Stimulated activated CD8-positive, alpha-beta memory T cell treated with anti-CD3 and anti-CD28 coated beads, Interleukin-4, amount 100 ng/mL, for 4 hours (primary cell): ENCODE data around the gene DBN1.

Source experiments
- DNase-seq, 2 donors: peaks; one replicate each; pipeline ENCODE4 v3.0.0-alpha.2; 2020; ENCODE audit warnings: low read depth in 2 of 2, low spot score in 1 of 2

The DBN1 gene

GRCh38 chr5:177475563-177476427, 2.4 kb upstream of the DBN1 start:
- DNase-seq, result no peak

GRCh38 chr5:177474846-177475562, 1.6 kb upstream of the DBN1 start:
- no peak for DNase-seq

DNA sequence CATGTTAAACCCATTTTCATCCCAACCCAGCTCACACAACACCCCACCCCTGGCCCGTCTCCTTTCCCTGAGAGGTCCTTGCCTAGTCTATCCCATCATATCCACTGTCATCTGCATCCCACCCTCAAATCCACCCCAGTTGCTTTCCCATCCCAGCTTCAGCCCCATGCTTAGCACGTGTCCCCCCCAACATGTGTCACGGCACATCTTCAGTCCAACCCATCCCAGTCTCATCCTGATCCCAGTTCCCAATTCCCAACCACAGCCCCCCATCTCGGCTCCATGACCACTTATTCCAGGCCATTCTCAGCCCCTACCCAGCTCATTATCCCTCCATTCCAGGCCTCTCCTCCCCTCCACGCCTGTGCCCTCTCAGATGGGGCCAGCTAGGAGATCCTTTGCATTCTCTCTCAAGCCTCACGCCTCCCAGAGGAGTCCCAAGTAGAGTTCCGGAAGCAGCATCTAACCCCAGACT, 605 bp upstream of the DBN1 start:
- no peak for DNase-seq

- DNase-seq, result peak in 1 of 2 donors; percentile 67
Measured at GRCh38 chr5:177472460-177473442, 683 bp downstream of the DBN1 start.

GRCh38 chr5:177471610-177472356, 1.7 kb downstream of the DBN1 start:
- DNase-seq, result peak in 1 of 2 donors; percentile 67

- no peak for DNase-seq
Measured at GRCh38 chr5:177470759-177471536, 2.5 kb downstream of the DBN1 start.

GRCh38 chr5:177469750-177470525, 3.5 kb downstream of the DBN1 start:
- DNase-seq, result no peak

DNA sequence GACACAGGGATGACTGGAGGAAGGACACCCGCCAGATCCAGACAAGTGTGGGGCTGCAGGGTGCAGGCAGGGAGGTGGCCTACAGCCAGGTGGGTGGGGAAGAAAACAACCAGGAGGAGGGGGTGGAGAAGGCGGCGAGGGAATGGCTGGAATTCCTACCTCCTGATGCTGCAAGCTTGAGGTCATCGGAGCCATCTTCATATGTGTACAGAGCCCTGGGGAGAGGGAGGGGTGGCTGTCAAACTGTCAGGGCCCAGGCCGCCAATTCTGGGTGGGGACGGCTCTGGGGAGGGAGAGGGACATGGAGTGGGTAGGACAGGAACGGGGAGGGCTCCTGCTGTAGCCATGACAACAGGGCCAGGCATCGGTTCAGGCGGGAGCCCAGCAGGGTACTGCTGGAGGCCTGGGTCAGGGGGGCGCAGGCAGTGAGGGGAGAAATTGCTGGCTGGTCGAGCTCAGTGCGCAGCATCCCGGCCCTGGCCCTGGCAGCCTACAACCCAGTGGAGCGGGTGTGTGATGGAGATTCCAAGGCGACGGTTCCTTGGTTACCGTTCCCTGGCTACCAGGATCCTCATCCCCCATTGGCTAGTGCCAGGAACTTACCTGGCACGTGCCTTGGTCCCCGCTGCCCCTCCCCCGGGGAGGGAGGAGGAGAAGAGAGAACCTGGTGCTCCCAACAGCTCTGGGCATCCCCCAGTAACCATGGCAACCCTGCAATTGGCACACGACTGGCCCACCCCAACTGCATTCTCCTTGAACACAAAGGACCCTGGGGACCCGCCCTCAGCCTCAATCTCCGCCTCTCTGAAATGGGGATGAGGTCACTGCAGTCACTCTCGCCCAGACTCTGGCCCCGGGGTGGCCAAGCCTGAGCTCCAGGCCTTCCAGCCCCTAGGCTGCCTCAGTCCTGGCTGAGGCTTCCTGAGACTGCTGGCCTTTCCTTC, 4.5 kb downstream of the DBN1 start:
- DNase-seq, result no peak

- no peak for DNase-seq
Measured at GRCh38 chr5:177468329-177468684, 5.1 kb downstream of the DBN1 start.

DNA sequence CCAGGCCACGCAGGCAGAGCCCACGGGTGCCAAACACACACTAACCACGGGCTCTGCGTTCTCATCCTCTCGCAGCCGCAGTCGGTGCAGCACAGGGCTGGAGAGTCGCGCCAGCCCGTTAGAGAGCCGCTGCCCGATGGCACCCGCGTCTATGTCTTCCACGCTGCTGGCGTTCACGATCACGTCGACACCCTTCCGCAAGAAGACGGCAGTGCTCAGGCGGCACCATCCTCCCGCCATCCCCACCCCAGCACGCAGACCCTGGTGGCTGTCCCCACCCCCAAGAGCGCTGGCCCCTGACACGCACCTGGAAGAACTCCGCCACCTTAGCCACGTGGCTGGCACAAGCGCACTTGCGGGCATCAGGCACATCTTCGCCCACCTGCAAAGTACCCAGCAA, 6.0 kb downstream of the DBN1 start:
- DNase-seq, result no peak

- no peak for DNase-seq
Measured at GRCh38 chr5:177466861-177467260, 6.6 kb downstream of the DBN1 start.

- no peak for DNase-seq
Measured at GRCh38 chr5:177465044-177465443, 8.4 kb downstream of the DBN1 start.

- DNase-seq, result no peak
Measured at GRCh38 chr5:177462021-177462670, 11.3 kb downstream of the DBN1 start.

GRCh38 chr5:177459819-177460628, 13.4 kb downstream of the DBN1 start:
- DNase-seq, result no peak

GRCh38 chr5:177459357-177459756, 14.1 kb downstream of the DBN1 start:
- no peak for DNase-seq

- DNase-seq, result no peak
Measured at GRCh38 chr5:177458912-177459350, 14.5 kb downstream of the DBN1 start.
